ENCODE measurements around the gene HDAC4. TPM values are rescaled to one million over a fixed set of nuclear protein-coding genes. Genes with fewer than 3 reads are reported as not detected.

HDAC4 gene
- total RNA-seq, 8 experiments from 2014 or later: 12.2 to 55.7 (median 18.1) TPM

GRCh38 chr2:239267288-239267951 is 133.4 kb downstream of the HDAC4 start:
- Histone ChIP-seq H3K27ac (peak overlapping the region in 1 of 2 donors; percentile 39), H3K4me1 (replicated peaks in 1 of 2) (peaks cover 66 to 77% of the 10 kb centered on the region in 2 donors), H3K4me3 (no peak overlapping the region)
- 16 to 80% (median 57%) methylated on average over 1 to 12 of the region's 22 CpGs; no CpG with 5 or more reads in 1 of the 10 experiments for WGBS, 10 experiments
- in situ Hi-C loops (cut with MboI; ENCODE audit: low pct_unique_long_range_greater_than_20kb in 2 of 9, low sequenced_read_pairs in 9 of 9, unreplicated experiment in 9 of 9): no loop called here
- ATAC-seq (replicated peaks in 6 of 8): peak; percentile 2 to 66 (median 31)

GRCh38 chr2:239266779-239267287 is 134.0 kb downstream of the HDAC4 start:
- ATAC-seq (replicated peaks in 6 of 8): no peak
- no peak overlapping the region for H3K27ac ChIP-seq
- in situ Hi-C loops (cut with MboI; ENCODE audit: low pct_unique_long_range_greater_than_20kb in 2 of 9, low sequenced_read_pairs in 9 of 9, unreplicated experiment in 9 of 9): no loop called here

GRCh38 chr2:239266434-239266766 is 134.4 kb downstream of the HDAC4 start:
- WGBS, 10 experiments: 80 to 100% (median 100%) methylated on average over 1 to 2 of the region's 4 CpGs; no CpG with 5 or more reads in 7 of the 10 experiments
- Histone ChIP-seq H3K4me1 (replicated peaks in 1 of 2) (peaks cover 56 to 67% of the 10 kb centered on the region in 2 donors), H3K27ac (no peak overlapping the region)

More at GRCh38 chr2:239266779-239267287, 134.0 kb downstream of the HDAC4 start:
- Histone ChIP-seq H3K4me1 (replicated peaks in 1 of 2) (peaks cover 60 to 71% of the 10 kb centered on the region in 2 donors), H3K4me3 (no peak overlapping the region)
- 70 to 100% (median 97%) methylated on average over 1 to 6 of the region's 10 CpGs; no CpG with 5 or more reads in 4 of the 10 experiments for whole genome bisulfite sequencing, 10 experiments

GRCh38 chr2:239265681-239266433 is 135.0 kb downstream of the HDAC4 start:
- H3K4me3 ChIP-seq: no peak overlapping the region
- H3K27ac ChIP-seq: no peak overlapping the region
- WGBS, 10 experiments: 60 to 100% (median 100%) methylated on average over 1 to 7 of the region's 14 CpGs; no CpG with 5 or more reads in 5 of the 10 experiments
- no peak for ATAC-seq (replicated peaks in 6 of 8)
- H3K4me1 ChIP-seq (replicated peaks in 1 of 2): peaks cover 51 to 62% of the 10 kb centered on the region in 2 donors
- in situ Hi-C loops (cut with MboI; ENCODE audit: low pct_unique_long_range_greater_than_20kb in 2 of 9, low sequenced_read_pairs in 9 of 9, unreplicated experiment in 9 of 9): no loop called here

More at GRCh38 chr2:239266434-239266766, 134.4 kb downstream of the HDAC4 start:
- ATAC-seq (replicated peaks in 6 of 8): no peak
- in situ Hi-C loops (cut with MboI; ENCODE audit: low pct_unique_long_range_greater_than_20kb in 2 of 9, low sequenced_read_pairs in 9 of 9, unreplicated experiment in 9 of 9): no loop called here
- H3K4me3 ChIP-seq: no peak overlapping the region

GRCh38 chr2:239264838-239265651 is 135.8 kb downstream of the HDAC4 start:
- peak; percentile 70 to 85 (median 79) for ATAC-seq (replicated peaks in 6 of 8)
- Histone ChIP-seq H3K4me1 (replicated peaks in 1 of 2) (peaks cover 53 to 58% of the 10 kb centered on the region in 2 donors), H3K4me3 (no peak overlapping the region), H3K27ac (peak overlapping the region; percentile 79 to 83)
- in situ Hi-C loops (cut with MboI; ENCODE audit: low pct_unique_long_range_greater_than_20kb in 2 of 9, low sequenced_read_pairs in 9 of 9, unreplicated experiment in 9 of 9): no loop called here
- WGBS, 10 experiments: 40 to 100% (median 70%) methylated on average over 1 to 7 of the region's 11 CpGs; no CpG with 5 or more reads in 4 of the 10 experiments

- H3K4me1 ChIP-seq (replicated peaks in 1 of 2): peaks cover 53 to 58% of the 10 kb centered on the region in 2 donors
- 43 to 93% (median 59%) methylated on average over 1 to 3 of the region's 9 CpGs; no CpG with 5 or more reads in 4 of the 10 experiments for WGBS, 10 experiments
- in situ Hi-C loops (cut with MboI; ENCODE audit: low pct_unique_long_range_greater_than_20kb in 2 of 9, low sequenced_read_pairs in 9 of 9, unreplicated experiment in 9 of 9): no loop called here
Measured at GRCh38 chr2:239264492-239264837, 136.4 kb downstream of the HDAC4 start.

GRCh38 chr2:239263669-239264491 is 136.9 kb downstream of the HDAC4 start:
- Histone ChIP-seq H3K27ac (peak overlapping the region; percentile 79 to 83), H3K4me1 (replicated peaks in 1 of 2) (peaks cover 53 to 56% of the 10 kb centered on the region in 2 donors), H3K4me3 (no peak overlapping the region)
- WGBS, 10 experiments: 30 to 91% (median 75%) methylated on average over 1 to 6 of the region's 28 CpGs; no CpG with 5 or more reads in 4 of the 10 experiments
- peak in 1 of 8 experiments; percentile 15 for ATAC-seq (replicated peaks in 6 of 8)
- in situ Hi-C loops (cut with MboI; ENCODE audit: low pct_unique_long_range_greater_than_20kb in 2 of 9, low sequenced_read_pairs in 9 of 9, unreplicated experiment in 9 of 9): no loop called here

More at GRCh38 chr2:239264492-239264837, 136.4 kb downstream of the HDAC4 start:
- peak in 6 of 8 experiments; percentile 3 to 72 (median 36) for ATAC-seq (replicated peaks in 6 of 8)
- no peak overlapping the region for H3K4me3 ChIP-seq
- peak overlapping the region; percentile 79 to 83 for H3K27ac ChIP-seq

- in situ Hi-C loops (cut with MboI; ENCODE audit: low pct_unique_long_range_greater_than_20kb in 2 of 9, low sequenced_read_pairs in 9 of 9, unreplicated experiment in 9 of 9): no loop called here
Measured at GRCh38 chr2:239263231-239263630, 137.6 kb downstream of the HDAC4 start.

GRCh38 chr2:239262484-239263230 is 138.2 kb downstream of the HDAC4 start:
- ATAC-seq (replicated peaks in 6 of 8): no peak
- in situ Hi-C loops (cut with MboI; ENCODE audit: low pct_unique_long_range_greater_than_20kb in 2 of 9, low sequenced_read_pairs in 9 of 9, unreplicated experiment in 9 of 9): no loop called here

More at GRCh38 chr2:239263231-239263630, 137.6 kb downstream of the HDAC4 start:
- 100% methylated on average over 1 of the region's 14 CpGs; no CpG with 5 or more reads in 9 of the 10 experiments for WGBS, 10 experiments
- no peak overlapping the region for H3K27ac ChIP-seq
- H3K4me1 ChIP-seq (replicated peaks in 1 of 2): peaks cover 51 to 53% of the 10 kb centered on the region in 2 donors
- ATAC-seq (replicated peaks in 6 of 8): no peak
- no peak overlapping the region for H3K4me3 ChIP-seq

GRCh38 chr2:239261796-239262483 is 138.9 kb downstream of the HDAC4 start:
- Histone ChIP-seq H3K4me3 (no peak overlapping the region), H3K4me1 (replicated peaks in 1 of 2) (peaks cover 48% of the 10 kb centered on the region in 2 donors), H3K27ac (no peak overlapping the region)
- no peak for ATAC-seq (replicated peaks in 6 of 8)
- in situ Hi-C loops (cut with MboI; ENCODE audit: low pct_unique_long_range_greater_than_20kb in 2 of 9, low sequenced_read_pairs in 9 of 9, unreplicated experiment in 9 of 9): no loop called here
- 73 to 100% (median 94%) methylated on average over 1 to 16 of the region's 22 CpGs; no CpG with 5 or more reads in 2 of the 10 experiments for WGBS, 10 experiments

More at GRCh38 chr2:239262484-239263230, 138.2 kb downstream of the HDAC4 start:
- 75 to 100% (median 93%) methylated on average over 1 to 6 of the region's 23 CpGs; no CpG with 5 or more reads in 3 of the 10 experiments for WGBS, 10 experiments
- no peak overlapping the region for H3K4me3 ChIP-seq
- no peak overlapping the region for H3K27ac ChIP-seq
- peaks cover 48 to 49% of the 10 kb centered on the region in 2 donors for H3K4me1 ChIP-seq (replicated peaks in 1 of 2)

GRCh38 chr2:239261356-239261755 is 139.5 kb downstream of the HDAC4 start:
- H3K4me1 ChIP-seq (replicated peaks in 1 of 2): peaks cover 51 to 52% of the 10 kb centered on the region in 2 donors
- WGBS, 10 experiments: 86 to 100% (median 93%) methylated on average over 1 to 7 of the region's 8 CpGs; no CpG with 5 or more reads in 5 of the 10 experiments
- H3K27ac ChIP-seq: no peak overlapping the region
- no peak overlapping the region for H3K4me3 ChIP-seq
- ATAC-seq (replicated peaks in 6 of 8): no peak
- in situ Hi-C loops (cut with MboI; ENCODE audit: low pct_unique_long_range_greater_than_20kb in 2 of 9, low sequenced_read_pairs in 9 of 9, unreplicated experiment in 9 of 9): no loop called here

Data from motor neuron (in vitro differentiated cells).